ENCODE data around the gene PTPRT.

DNA sequence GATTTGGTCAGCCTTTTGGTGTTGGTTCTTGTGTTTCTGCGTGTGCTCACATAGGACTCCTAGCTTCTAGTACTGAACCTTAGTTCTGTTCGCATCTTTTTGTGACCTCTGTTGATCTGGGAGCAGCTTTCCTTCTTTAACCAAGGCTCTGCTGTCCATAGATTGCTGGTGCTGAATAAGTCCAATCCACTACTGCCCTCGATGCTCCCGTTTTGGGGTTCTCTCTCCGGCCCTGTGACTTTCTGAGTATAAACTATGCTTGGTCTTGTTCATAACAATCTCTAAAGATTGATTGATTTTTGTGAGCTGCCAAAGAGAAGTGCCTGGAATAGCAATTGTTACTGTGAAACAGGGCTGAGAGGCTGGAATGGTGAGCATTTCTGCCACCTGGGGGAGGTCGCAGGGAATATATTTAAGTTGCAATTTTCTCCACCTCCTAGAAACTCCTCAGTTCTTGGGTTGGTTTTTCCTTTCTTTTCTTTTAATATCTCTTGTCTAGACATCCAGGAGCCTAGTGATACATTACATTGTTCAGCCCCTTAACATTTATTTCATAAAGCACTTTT lies 1148.6 kb downstream of the PTPRT start:
- TF ChIP-seq, protein P1, sequence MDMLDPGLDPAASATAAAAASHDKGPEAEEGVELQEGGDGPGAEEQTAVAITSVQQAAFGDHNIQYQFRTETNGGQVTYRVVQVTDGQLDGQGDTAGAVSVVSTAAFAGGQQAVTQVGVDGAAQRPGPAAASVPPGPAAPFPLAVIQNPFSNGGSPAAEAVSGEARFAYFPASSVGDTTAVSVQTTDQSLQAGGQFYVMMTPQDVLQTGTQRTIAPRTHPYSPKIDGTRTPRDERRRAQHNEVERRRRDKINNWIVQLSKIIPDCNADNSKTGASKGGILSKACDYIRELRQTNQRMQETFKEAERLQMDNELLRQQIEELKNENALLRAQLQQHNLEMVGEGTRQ (IDR thresholded peaks at IDR 0.05; ENCODE audit: low read depth, low read length): no peak
- TF ChIP-seq, protein P2, sequence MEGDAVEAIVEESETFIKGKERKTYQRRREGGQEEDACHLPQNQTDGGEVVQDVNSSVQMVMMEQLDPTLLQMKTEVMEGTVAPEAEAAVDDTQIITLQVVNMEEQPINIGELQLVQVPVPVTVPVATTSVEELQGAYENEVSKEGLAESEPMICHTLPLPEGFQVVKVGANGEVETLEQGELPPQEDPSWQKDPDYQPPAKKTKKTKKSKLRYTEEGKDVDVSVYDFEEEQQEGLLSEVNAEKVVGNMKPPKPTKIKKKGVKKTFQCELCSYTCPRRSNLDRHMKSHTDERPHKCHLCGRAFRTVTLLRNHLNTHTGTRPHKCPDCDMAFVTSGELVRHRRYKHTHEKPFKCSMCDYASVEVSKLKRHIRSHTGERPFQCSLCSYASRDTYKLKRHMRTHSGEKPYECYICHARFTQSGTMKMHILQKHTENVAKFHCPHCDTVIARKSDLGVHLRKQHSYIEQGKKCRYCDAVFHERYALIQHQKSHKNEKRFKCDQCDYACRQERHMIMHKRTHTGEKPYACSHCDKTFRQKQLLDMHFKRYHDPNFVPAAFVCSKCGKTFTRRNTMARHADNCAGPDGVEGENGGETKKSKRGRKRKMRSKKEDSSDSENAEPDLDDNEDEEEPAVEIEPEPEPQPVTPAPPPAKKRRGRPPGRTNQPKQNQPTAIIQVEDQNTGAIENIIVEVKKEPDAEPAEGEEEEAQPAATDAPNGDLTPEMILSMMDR (conservative IDR thresholded peaks at IDR 0.05; ENCODE audit: low read depth, low read length): no peak
- no peak for TF ChIP-seq MAZ (IDR thresholded peaks at IDR 0.05; ENCODE audit: borderline replicate concordance, low read depth, low read length)
- TF ChIP-seq POLR2A (IDR thresholded peaks at IDR 0.05; ENCODE audit: low read depth, low read length): no peak
- no peak for TF ChIP-seq MAFK (IDR thresholded peaks at IDR 0.05; ENCODE audit: low read depth, low read length)
- TF ChIP-seq CEBPB (IDR thresholded peaks at IDR 0.05; ENCODE audit: low read depth, low read length): no peak

Data from IMR-90 (cell line).